HUES48 (cell line): ENCODE data around the gene TENM4.

Experiments
- H3K27ac ChIP-seq: one replicate; pipeline ENCODE4 v1.7.0; 2013; ENCODE audit warnings: low read depth, low read length, inconsistent platforms
- H3K27me3 ChIP-seq: 2 replicates; pipeline ENCODE4 v1.6.1; 2013; ENCODE audit warnings: mild to moderate bottlenecking, low read length; ENCODE audit not compliant: control insufficient read depth, insufficient read depth
- H3K36me3 ChIP-seq: 2 replicates; pipeline ENCODE4 v1.6.1; 2013; ENCODE audit warnings: low read length; ENCODE audit not compliant: control insufficient read depth, insufficient read depth
- H3K4me1 ChIP-seq: 2 replicates; pipeline ENCODE4 v1.6.1; 2013; ENCODE audit warnings: mild to moderate bottlenecking, low read length; ENCODE audit not compliant: control insufficient read depth, insufficient read depth
- H3K4me3 ChIP-seq: 2 replicates; pipeline ENCODE4 v1.5.1; 2013; ENCODE audit warnings: mild to moderate bottlenecking, low read depth, low read length
- H3K9ac ChIP-seq: 2 replicates; pipeline ENCODE4 v1.6.1; 2013; ENCODE audit warnings: mild to moderate bottlenecking, low read depth, low read length, moderate library complexity
- H3K9me3 ChIP-seq: 2 replicates; pipeline ENCODE4 v1.6.1; 2013; ENCODE audit warnings: low read length; ENCODE audit not compliant: control insufficient read depth, insufficient read depth

TENM4 gene

GRCh38 chr11:79266396-79266795, 174.4 kb downstream of the TENM4 start:
- no peaks in the 10 kb centered on the region for H3K9me3 ChIP-seq
- H3K4me3 ChIP-seq, result no peak overlapping the region
- H3K27me3 ChIP-seq, result no peaks in the 10 kb centered on the region

GRCh38 chr11:79265756-79266322, 175.0 kb downstream of the TENM4 start:
- Histone ChIP-seq H3K27me3 (no peaks in the 10 kb centered on the region), H3K4me1 (peaks cover 4% of the 10 kb centered on the region; the same call in 1 of the 2 replicates), H3K27ac (peak overlapping the region; percentile 9), H3K36me3 (no peaks in the 10 kb centered on the region), H3K9me3 (no peaks in the 10 kb centered on the region), H3K9ac (no peak overlapping the region), H3K4me3 (no peak overlapping the region)

More at GRCh38 chr11:79266396-79266795, 174.4 kb downstream of the TENM4 start:
- no peak overlapping the region for H3K9ac ChIP-seq
- H3K27ac ChIP-seq, result no peak overlapping the region
- no peaks in the 10 kb centered on the region for H3K36me3 ChIP-seq
- peaks cover 4% of the 10 kb centered on the region; the same call in 1 of the 2 replicates for H3K4me1 ChIP-seq

GRCh38 chr11:79264284-79264683, 176.5 kb downstream of the TENM4 start:
- no peaks in the 10 kb centered on the region for H3K27me3 ChIP-seq
- no peak overlapping the region for H3K27ac ChIP-seq
- no peaks in the 10 kb centered on the region for H3K9me3 ChIP-seq
- no peak overlapping the region for H3K4me3 ChIP-seq
- no peaks in the 10 kb centered on the region for H3K36me3 ChIP-seq
- H3K4me1 ChIP-seq, result peaks cover 4% of the 10 kb centered on the region; the same call in 1 of the 2 replicates
- no peak overlapping the region for H3K9ac ChIP-seq

- Histone ChIP-seq H3K27ac (no peak overlapping the region), H3K9me3 (no peaks in the 10 kb centered on the region), H3K4me3 (no peak overlapping the region), H3K4me1 (peaks cover 4% of the 10 kb centered on the region; the same call in 1 of the 2 replicates), H3K27me3 (no peaks in the 10 kb centered on the region), H3K36me3 (no peaks in the 10 kb centered on the region), H3K9ac (no peak overlapping the region)
Measured at GRCh38 chr11:79263001-79263400, 177.8 kb downstream of the TENM4 start.

GRCh38 chr11:79262221-79262620, 178.6 kb downstream of the TENM4 start:
- Histone ChIP-seq H3K9ac (no peak overlapping the region), H3K27me3 (no peaks in the 10 kb centered on the region), H3K9me3 (no peaks in the 10 kb centered on the region), H3K4me1 (peaks cover 4% of the 10 kb centered on the region; the same call in 1 of the 2 replicates), H3K4me3 (no peak overlapping the region), H3K36me3 (no peaks in the 10 kb centered on the region), H3K27ac (no peak overlapping the region)

- no peak overlapping the region for H3K9ac ChIP-seq
- H3K9me3 ChIP-seq, result no peaks in the 10 kb centered on the region
- no peaks in the 10 kb centered on the region for H3K27me3 ChIP-seq
- no peak overlapping the region for H3K27ac ChIP-seq
- no peak overlapping the region for H3K4me3 ChIP-seq
- no peaks in the 10 kb centered on the region for H3K36me3 ChIP-seq
- H3K4me1 ChIP-seq, result peaks cover 4% of the 10 kb centered on the region; the same call in 1 of the 2 replicates
Measured at GRCh38 chr11:79261684-79262083, 179.1 kb downstream of the TENM4 start.

- Histone ChIP-seq H3K4me3 (no peak overlapping the region), H3K27ac (no peak overlapping the region), H3K9me3 (no peaks in the 10 kb centered on the region), H3K36me3 (no peaks in the 10 kb centered on the region), H3K4me1 (peaks cover 4% of the 10 kb centered on the region; the same call in 1 of the 2 replicates), H3K9ac (no peak overlapping the region), H3K27me3 (no peaks in the 10 kb centered on the region)
Measured at GRCh38 chr11:79259800-79260199, 181.0 kb downstream of the TENM4 start.

GRCh38 chr11:79258576-79258975, 182.3 kb downstream of the TENM4 start:
- no peaks in the 10 kb centered on the region for H3K9me3 ChIP-seq

GRCh38 chr11:79255965-79256364, 184.9 kb downstream of the TENM4 start:
- no peaks in the 10 kb centered on the region for H3K4me1 ChIP-seq
- no peak overlapping the region for H3K27ac ChIP-seq
- no peak overlapping the region for H3K4me3 ChIP-seq
- no peaks in the 10 kb centered on the region for H3K27me3 ChIP-seq
- H3K9ac ChIP-seq, result no peak overlapping the region
- H3K36me3 ChIP-seq, result no peaks in the 10 kb centered on the region
- no peaks in the 10 kb centered on the region for H3K9me3 ChIP-seq

More at GRCh38 chr11:79258576-79258975, 182.3 kb downstream of the TENM4 start:
- Histone ChIP-seq H3K27ac (no peak overlapping the region), H3K9ac (no peak overlapping the region), H3K36me3 (no peaks in the 10 kb centered on the region), H3K27me3 (no peaks in the 10 kb centered on the region), H3K4me1 (peaks cover 4% of the 10 kb centered on the region; the same call in 1 of the 2 replicates), H3K4me3 (no peak overlapping the region)

- Histone ChIP-seq H3K4me1 (no peaks in the 10 kb centered on the region), H3K9me3 (no peaks in the 10 kb centered on the region), H3K36me3 (no peaks in the 10 kb centered on the region), H3K27me3 (no peaks in the 10 kb centered on the region), H3K4me3 (no peak overlapping the region), H3K27ac (no peak overlapping the region), H3K9ac (no peak overlapping the region)
Measured at GRCh38 chr11:79253280-79253679, 187.6 kb downstream of the TENM4 start.

- no peaks in the 10 kb centered on the region for H3K27me3 ChIP-seq
- no peak overlapping the region for H3K4me3 ChIP-seq
- H3K9ac ChIP-seq, result no peak overlapping the region
- H3K27ac ChIP-seq, result no peak overlapping the region
- H3K4me1 ChIP-seq, result no peaks in the 10 kb centered on the region
- H3K9me3 ChIP-seq, result no peaks in the 10 kb centered on the region
- H3K36me3 ChIP-seq, result no peaks in the 10 kb centered on the region
Measured at GRCh38 chr11:79249295-79249993, 191.4 kb downstream of the TENM4 start.
